Lower leg skin (tissue), 3 donors: ENCODE measurements around the gene POU3F3.

ENCODE experiments used
- POLR2A ChIP-seq, 2 donors: fragments of 450-650 bp; IDR thresholded peaks; one replicate each; pipeline ENCODE4 v1.6.1; 2016 to 2017; ENCODE audit warnings: antibody characterized with exemption in 2 of 2, mild to moderate bottlenecking in 1 of 2, moderate library complexity in 1 of 2
- TF ChIP-seq, protein P1 (sequence below), 3 donors: fragments of 450-650 bp; IDR thresholded peaks; one replicate each; pipeline ENCODE4 v1.5.1; 2016; ENCODE audit warnings: antibody characterized with exemption in 3 of 3, mild to moderate bottlenecking in 3 of 3, moderate library complexity in 2 of 3

DNA sequence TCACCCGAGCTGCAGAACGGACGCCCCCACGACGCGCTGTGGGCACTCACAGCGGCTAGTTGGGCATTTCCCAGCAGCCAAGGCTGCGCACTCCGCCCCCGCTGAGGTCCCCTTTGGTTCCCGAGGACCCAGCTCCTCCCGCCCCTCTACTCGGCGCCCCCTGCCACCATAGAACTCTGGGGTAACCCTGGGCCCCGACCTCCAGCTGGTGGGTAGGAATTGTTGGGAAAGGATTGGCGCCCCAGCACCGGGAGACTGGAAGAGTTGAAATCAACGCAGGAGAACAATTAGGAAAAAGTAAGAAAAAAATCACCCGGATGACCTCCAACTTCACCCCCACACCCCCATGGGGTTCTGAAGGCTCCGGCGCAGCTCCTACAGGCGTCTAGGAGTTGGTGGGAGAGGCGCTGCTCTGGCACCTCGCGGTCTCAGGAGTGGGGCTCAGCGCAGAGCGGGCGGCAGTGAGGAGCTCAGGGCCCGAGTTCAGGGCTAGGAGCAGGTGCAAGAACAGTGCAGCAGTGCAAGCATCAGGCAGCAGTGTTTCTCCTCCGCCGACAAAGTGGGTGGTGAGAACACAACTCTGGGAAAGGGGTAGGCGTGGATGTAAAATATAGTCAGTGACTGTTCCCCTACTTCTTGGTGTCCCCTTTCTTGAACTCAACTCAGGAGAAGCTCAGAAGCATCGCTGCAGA is 14.0 kb downstream of the POU3F3 start:
- TF ChIP-seq POLR2A (IDR thresholded peaks at IDR 0.05) = no peak
- TF ChIP-seq, protein P1, sequence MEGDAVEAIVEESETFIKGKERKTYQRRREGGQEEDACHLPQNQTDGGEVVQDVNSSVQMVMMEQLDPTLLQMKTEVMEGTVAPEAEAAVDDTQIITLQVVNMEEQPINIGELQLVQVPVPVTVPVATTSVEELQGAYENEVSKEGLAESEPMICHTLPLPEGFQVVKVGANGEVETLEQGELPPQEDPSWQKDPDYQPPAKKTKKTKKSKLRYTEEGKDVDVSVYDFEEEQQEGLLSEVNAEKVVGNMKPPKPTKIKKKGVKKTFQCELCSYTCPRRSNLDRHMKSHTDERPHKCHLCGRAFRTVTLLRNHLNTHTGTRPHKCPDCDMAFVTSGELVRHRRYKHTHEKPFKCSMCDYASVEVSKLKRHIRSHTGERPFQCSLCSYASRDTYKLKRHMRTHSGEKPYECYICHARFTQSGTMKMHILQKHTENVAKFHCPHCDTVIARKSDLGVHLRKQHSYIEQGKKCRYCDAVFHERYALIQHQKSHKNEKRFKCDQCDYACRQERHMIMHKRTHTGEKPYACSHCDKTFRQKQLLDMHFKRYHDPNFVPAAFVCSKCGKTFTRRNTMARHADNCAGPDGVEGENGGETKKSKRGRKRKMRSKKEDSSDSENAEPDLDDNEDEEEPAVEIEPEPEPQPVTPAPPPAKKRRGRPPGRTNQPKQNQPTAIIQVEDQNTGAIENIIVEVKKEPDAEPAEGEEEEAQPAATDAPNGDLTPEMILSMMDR (IDR thresholded peaks at IDR 0.05) = no peak
